Gastroesophageal sphincter (tissue), 4 donors: Measurements from ENCODE around the gene RGS12. TPM values are rescaled to one million over a fixed set of nuclear protein-coding genes. Genes with fewer than 3 reads are reported as not detected.

ENCODE experiments used
- ATAC-seq: fragments of 150-250 bp; one replicate; pipeline ENCODE4 v1.9.1; 2016; ENCODE audit warnings: mild to moderate bottlenecking, moderate library complexity
- H3K27ac ChIP-seq, 4 donors: fragments of 200-600 bp; sonication (generic) in 3 of 4; 1 replicate in 3 of 4; 2 replicates in 1 of 4; pipeline ENCODE4 v1.5.1; 2016 to 2019
- H3K27me3 ChIP-seq: fragments of 200-600 bp; sonication (generic); one replicate; pipeline ENCODE4 v1.5.1; 2019
- H3K36me3 ChIP-seq, 2 donors: fragments of 200-600 bp; sonication (generic); one replicate each; pipeline ENCODE4 v1.5.1; 2019; ENCODE audit warnings: control low read depth in 1 of 2
- H3K4me1 ChIP-seq, 3 donors: fragments of 200-600 bp; sonication (generic); 1 replicate in 2 of 3; 2 replicates in 1 of 3; pipeline ENCODE4 v1.5.1; 2016 to 2019; ENCODE audit warnings: control low read depth in 2 of 3
- H3K4me3 ChIP-seq, 2 donors: fragments of 200-600 bp; sonication (generic); one replicate each; pipeline ENCODE4 v1.5.1; 2019; ENCODE audit warnings: mild to moderate bottlenecking in 1 of 2, moderate library complexity in 1 of 2
- H3K9me3 ChIP-seq, 3 donors: fragments of 200-600 bp; sonication (generic); one replicate each; pipeline ENCODE4 v1.5.1; 2017 to 2019; ENCODE audit warnings: control low read depth in 2 of 3
- EP300 ChIP-seq: sonication (generic); formaldehyde crosslinking; IDR thresholded peaks from one replicate; pipeline ENCODE4 v1.6.1; 2017; ENCODE audit warnings: antibody characterized with exemption, mild to moderate bottlenecking
- POLR2A ChIP-seq, 2 donors: fragments of 450-650 bp; IDR thresholded peaks; one replicate each; pipeline ENCODE4 v1.6.1; 2017; ENCODE audit warnings: antibody characterized with exemption in 2 of 2, mild to moderate bottlenecking in 2 of 2, moderate library complexity in 1 of 2
- POLR2AphosphoS5 ChIP-seq: sonication (generic); formaldehyde crosslinking; IDR thresholded peaks from one replicate; pipeline ENCODE4 v1.6.1; 2017; ENCODE audit warnings: antibody characterized with exemption
- WGBS, 2 donors: methylation state at CpG; one replicate each; pipeline ENCODE4 v1.1.5; 2018; ENCODE audit warnings: low coverage in 1 of 2; 5-methylcytosine and 5-hydroxymethylcytosine counted together
- total RNA-seq, 4 donors: library from RNA; depleted of rRNA; stranded (reverse); fragments of >200 nt; gene quantifications; one replicate each; pipeline ENCODE4 v1.1.0, GENCODE V29; 2016
- TF ChIP-seq, protein P1 (sequence below), 4 experiments: fragments of 200-600 bp in 2 of 4; fragments of 450-650 bp in 2 of 4; sonication (generic) in 1 of 4; IDR thresholded peaks; one replicate each; pipeline ENCODE4 v1.5.1; 2017 to 2019; ENCODE audit warnings: antibody characterized with exemption in 4 of 4, mild to moderate bottlenecking in 2 of 4, moderate library complexity in 2 of 4

The RGS12 gene
- total RNA-seq, 4 donors from 2014 or later, result 24.1 to 32.7 (median 29.1) TPM

DNA sequence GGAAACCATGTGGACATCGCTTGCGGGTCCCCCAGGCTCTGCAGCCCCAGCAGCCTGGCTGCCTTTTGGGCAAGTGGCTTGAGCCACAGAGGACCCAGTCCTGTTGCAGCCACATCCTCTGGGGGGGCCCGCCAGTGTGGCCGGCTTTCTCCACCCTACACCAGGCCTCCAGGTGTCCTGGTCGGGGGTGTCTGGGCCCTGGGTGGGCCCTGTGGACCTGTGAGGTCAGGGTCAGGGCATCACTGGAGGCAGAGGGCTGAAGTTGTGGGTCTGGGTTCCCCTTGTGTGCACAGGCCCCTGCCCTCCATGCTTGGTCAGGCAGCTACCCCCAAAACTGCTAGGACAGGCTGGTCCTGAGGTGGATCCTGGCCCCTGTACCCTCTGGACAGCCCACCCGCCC, 47.1 kb upstream of the RGS12 start:
- TF ChIP-seq EP300 (no peak), POLR2A (IDR thresholded peaks at IDR 0.05) (no peak), POLR2AphosphoS5 (no peak)
- TF ChIP-seq, protein P1, sequence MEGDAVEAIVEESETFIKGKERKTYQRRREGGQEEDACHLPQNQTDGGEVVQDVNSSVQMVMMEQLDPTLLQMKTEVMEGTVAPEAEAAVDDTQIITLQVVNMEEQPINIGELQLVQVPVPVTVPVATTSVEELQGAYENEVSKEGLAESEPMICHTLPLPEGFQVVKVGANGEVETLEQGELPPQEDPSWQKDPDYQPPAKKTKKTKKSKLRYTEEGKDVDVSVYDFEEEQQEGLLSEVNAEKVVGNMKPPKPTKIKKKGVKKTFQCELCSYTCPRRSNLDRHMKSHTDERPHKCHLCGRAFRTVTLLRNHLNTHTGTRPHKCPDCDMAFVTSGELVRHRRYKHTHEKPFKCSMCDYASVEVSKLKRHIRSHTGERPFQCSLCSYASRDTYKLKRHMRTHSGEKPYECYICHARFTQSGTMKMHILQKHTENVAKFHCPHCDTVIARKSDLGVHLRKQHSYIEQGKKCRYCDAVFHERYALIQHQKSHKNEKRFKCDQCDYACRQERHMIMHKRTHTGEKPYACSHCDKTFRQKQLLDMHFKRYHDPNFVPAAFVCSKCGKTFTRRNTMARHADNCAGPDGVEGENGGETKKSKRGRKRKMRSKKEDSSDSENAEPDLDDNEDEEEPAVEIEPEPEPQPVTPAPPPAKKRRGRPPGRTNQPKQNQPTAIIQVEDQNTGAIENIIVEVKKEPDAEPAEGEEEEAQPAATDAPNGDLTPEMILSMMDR (IDR thresholded peaks at IDR 0.05), result no peak
- Histone ChIP-seq H3K4me1 (peaks cover 2 to 24% (median 12%) of the 10 kb centered on the region in 3 donors), H3K27ac (no peak overlapping the region), H3K9me3 (no peaks in the 10 kb centered on the region), H3K4me3 (no peak overlapping the region), H3K27me3 (no peaks in the 10 kb centered on the region), H3K36me3 (peaks cover 0 to 19% of the 10 kb centered on the region in 2 donors)
- no peak for ATAC-seq
- WGBS, 2 donors, result no CpG with 5 or more reads among the region's 6 CpGs

DNA sequence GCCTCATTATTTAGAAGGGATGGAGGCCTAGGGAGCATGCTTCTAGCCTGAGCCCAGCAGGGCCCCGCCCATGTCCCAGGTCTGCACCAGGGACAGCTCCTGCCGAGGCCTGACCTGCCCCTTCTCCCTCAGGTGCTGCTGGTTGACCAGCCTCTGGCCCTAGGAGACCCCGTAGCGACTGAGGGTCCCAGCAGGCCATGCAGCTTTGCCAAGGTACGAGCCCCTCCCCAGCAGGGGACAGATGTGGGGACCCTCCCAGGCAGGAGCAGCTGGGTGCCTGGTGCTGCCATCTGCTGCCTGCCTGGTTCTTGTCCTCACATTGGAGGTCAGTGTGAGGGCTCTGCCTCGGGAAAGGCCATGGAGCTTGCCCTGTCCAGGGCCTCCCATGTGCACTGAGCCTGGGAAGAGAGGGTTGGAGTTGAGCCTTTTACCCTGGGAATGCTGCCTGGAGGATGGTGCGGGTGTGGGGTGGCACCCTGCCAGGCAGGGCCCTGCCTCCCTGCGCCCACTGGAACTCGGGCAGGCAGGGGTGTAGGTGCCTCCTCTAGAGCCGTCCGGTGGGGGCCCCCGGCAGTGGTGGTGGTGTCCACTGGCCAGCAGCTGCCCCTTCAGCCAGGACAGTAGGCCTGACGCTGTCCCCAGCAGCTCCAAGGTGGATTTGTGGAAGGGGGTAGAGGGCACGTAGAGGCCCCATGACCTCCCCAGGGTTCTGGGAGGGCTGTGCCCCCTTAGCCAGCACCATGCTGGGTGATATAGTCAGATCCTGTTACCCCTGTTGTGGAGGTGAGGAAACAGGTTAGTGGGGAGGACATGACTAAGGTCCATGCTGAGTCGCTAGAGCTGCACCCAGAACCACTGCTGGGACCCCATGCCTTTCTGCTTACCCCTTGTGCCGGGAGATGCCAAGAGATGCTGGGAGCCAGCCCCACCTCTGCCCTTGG, 46.1 kb upstream of the RGS12 start:
- Histone ChIP-seq H3K27me3 (no peaks in the 10 kb centered on the region), H3K36me3 (peaks cover 0 to 12% of the 10 kb centered on the region in 2 donors), H3K4me1 (peaks cover 0 to 21% (median 5%) of the 10 kb centered on the region in 3 donors), H3K4me3 (no peak overlapping the region), H3K9me3 (no peaks in the 10 kb centered on the region), H3K27ac (no peak overlapping the region)
- TF ChIP-seq POLR2AphosphoS5, result no peak
- TF ChIP-seq, protein P1 (IDR thresholded peaks at IDR 0.05), result no peak
- no peak for TF ChIP-seq POLR2A (IDR thresholded peaks at IDR 0.05)
- TF ChIP-seq EP300, result no peak
- ATAC-seq, result no peak
- no CpG with 5 or more reads among the region's 16 CpGs for WGBS, 2 donors

DNA sequence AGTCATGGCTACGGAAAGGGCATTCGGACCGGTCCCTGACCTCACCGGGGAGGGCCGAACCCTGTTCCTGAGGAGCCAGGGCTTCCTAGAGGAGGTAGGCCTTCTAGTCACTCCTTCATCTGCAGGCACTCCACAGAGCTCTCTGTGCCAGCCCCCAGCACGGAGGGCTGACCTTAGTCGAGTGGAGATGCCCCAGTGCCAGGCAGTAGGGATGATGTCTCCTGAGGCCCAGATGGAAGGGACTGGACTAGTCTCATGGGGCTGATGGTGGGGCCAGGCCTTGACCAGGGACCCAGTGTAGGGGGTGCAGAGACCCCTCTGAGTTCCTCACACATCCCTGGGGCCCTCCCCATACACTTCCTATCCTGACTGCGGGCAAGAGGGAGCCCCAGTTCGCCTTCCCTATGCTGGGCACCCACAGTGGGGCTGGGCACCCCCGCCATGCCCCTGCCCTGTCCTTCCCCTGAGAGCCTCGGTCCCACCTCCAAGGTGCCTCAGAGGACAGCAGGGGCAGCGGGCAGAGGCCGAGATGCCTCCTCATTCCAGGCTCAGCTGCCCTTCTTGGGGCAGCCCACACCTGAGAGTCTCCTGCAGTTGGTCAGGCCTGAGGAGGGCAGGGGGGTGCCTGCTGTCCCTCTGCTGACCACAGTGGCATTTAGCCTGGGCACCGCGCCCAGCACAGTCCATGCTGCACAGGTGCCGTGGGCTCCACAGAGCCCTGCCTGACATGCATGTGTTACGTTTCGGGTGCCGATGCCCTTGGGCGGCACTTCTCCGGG, 45.2 kb upstream of the RGS12 start:
- Histone ChIP-seq H3K27me3 (no peaks in the 10 kb centered on the region), H3K36me3 (peaks cover 0 to 12% of the 10 kb centered on the region in 2 donors), H3K9me3 (no peaks in the 10 kb centered on the region), H3K4me3 (no peak overlapping the region), H3K4me1 (peaks cover 0 to 12% (median 0%) of the 10 kb centered on the region in 3 donors), H3K27ac (no peak overlapping the region)
- ATAC-seq, result no peak
- TF ChIP-seq EP300 (no peak), POLR2AphosphoS5 (no peak), POLR2A (IDR thresholded peaks at IDR 0.05) (no peak)
- TF ChIP-seq, protein P1 (IDR thresholded peaks at IDR 0.05), result no peak
- WGBS, 2 donors, result 93% methylated on average over 4 of the region's 21 CpGs; no CpG with 5 or more reads in 1 of the 2 donors

DNA sequence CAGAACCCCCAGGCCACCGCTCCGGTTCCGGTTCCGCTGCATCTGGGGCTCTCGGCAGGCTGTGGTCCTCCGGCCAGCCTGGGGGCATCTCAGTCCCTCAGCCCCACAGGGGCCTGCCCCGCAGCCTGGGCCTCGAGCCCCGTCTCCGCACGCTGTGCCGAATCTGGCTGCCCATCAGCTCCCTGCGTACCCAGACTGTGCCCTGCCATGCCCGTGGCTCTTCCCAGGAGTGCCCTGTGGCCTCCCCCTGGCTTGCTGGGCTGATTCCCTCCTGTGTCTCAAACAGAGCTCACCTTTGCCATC, 44.7 kb upstream of the RGS12 start:
- no peaks in the 10 kb centered on the region for H3K9me3 ChIP-seq
- WGBS, 2 donors, result 98% methylated on average over 8 of the region's 14 CpGs; no CpG with 5 or more reads in 1 of the 2 donors
- H3K36me3 ChIP-seq, result peaks cover 0 to 12% of the 10 kb centered on the region in 2 donors
- no peak for ATAC-seq
- no peaks in the 10 kb centered on the region for H3K27me3 ChIP-seq
- H3K4me1 ChIP-seq, result peaks cover 0 to 7% (median 0%) of the 10 kb centered on the region in 3 donors
- H3K4me3 ChIP-seq, result no peak overlapping the region
- TF ChIP-seq, protein P1 (IDR thresholded peaks at IDR 0.05), result no peak
- TF ChIP-seq EP300 (no peak), POLR2AphosphoS5 (no peak), POLR2A (IDR thresholded peaks at IDR 0.05) (no peak)
- no peak overlapping the region for H3K27ac ChIP-seq
